NCI-H748 (cell line): ENCODE measurements around the gene THAP9.

ENCODE experiments used
- DNase-seq: peaks from one replicate; lab custom pipeline; 2025; ENCODE audit not compliant: unreplicated experiment; lab: John Stamatoyannopoulos, UW

The THAP9 gene

GRCh38 chr4:82948647-82949204 lies 48.2 kb downstream of the THAP9 start:
- DNase-seq, result no peak

DNA sequence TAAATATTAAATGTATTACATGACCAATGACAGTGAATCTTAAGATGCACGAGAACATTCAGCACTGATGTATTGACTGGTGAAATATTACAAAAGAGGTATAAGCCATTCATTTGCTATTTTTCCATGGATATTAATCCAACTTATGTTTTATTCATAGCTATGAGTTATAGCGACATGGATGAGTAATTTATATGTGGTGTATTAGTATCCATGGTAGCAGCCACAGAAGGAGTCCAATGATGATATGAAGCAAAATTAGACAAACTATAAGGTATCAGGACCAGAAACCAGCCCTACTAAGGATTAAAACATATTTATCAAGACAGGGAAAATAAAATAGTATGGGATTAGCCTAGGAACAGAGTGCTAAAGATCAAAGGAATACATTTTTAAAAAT lies 50.7 kb downstream of the THAP9 start:
- no peak for DNase-seq

GRCh38 chr4:82954212-82954611 lies 53.7 kb downstream of the THAP9 start:
- no peak for DNase-seq

- no peak for DNase-seq
Observed at GRCh38 chr4:82957045-82957444, 56.5 kb downstream of the THAP9 start.

- no peak for DNase-seq
Observed at GRCh38 chr4:82965763-82966162, 65.2 kb downstream of the THAP9 start.

GRCh38 chr4:82968972-82969371 lies 68.4 kb downstream of the THAP9 start:
- DNase-seq, result no peak

DNA sequence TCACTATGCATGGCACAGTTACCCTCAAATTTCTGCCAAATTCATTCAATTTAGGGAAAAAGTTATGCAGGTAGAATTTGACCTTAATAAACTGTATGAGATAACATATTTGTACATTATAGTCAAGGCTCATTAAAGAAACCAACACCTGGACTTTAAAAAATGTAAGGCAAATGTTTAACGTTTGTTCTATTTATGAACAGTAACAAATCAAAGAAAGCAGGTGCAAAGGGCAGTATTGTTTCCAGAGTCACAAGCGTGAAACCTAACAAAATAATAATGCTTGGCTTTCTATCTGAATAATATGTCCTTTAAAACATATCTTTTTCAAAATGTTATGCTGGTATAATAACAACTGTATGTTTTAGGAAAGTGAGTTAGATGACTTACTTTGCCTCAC lies 68.9 kb downstream of the THAP9 start:
- DNase-seq, result no peak
